OCI-LY7 (cell line): ENCODE data around the gene DNAH8. TPM values are rescaled to one million over a fixed set of nuclear protein-coding genes. Genes with fewer than 3 reads are reported as not detected.

Experiments used
- BruUV-seq: library from RNA; stranded (reverse); fragments of 400-500 nt; replicated peaks from 2 replicates; lab custom pipeline; 2021; lab: Mats Ljungman, UMichigan
- CTCF ChIA-PET: fragments of 300-600 bp; sonication (Branson Sonifier 250); formaldehyde crosslinking; loops from one replicate; lab custom pipeline; 2022; ENCODE audit warnings: antibody characterized with exemption; ENCODE audit not compliant: unreplicated experiment; lab: Charles Lee
- POLR2A ChIA-PET: fragments of 300-600 bp; sonication (Branson Sonifier 250); formaldehyde crosslinking; loops from one replicate; lab custom pipeline; 2022; ENCODE audit warnings: antibody characterized with exemption; lab: Charles Lee
- DNase-seq: peaks from one replicate; pipeline ENCODE4 v3.0.0-alpha.2; 2015; ENCODE audit warnings: low spot score
- H2AFZ ChIP-seq: fragments of 200-600 bp; sonication (generic), shearing (Covaris generic); 2 replicates; pipeline ENCODE4 v1.6.1; 2014; ENCODE audit warnings: mild to moderate bottlenecking, antibody characterized with exemption, low read length, moderate library complexity
- H3K27ac ChIP-seq: fragments of 200-600 bp; sonication (generic); 2 replicates; pipeline ENCODE4 v1.5.1; 2014; ENCODE audit warnings: mixed run types, low read depth, mild to moderate bottlenecking, moderate library complexity, low read length, inconsistent platforms; ENCODE audit not compliant: poor library complexity, severe bottlenecking
- H3K36me3 ChIP-seq: fragments of 200-600 bp; sonication (generic); 2 replicates; pipeline ENCODE4 v1.6.1; 2014; ENCODE audit warnings: mild to moderate bottlenecking, antibody characterized with exemption, low read length, moderate library complexity, mixed read lengths; ENCODE audit not compliant: insufficient read depth
- H3K4me1 ChIP-seq: fragments of 200-600 bp; sonication (generic); 2 replicates; pipeline ENCODE4 v1.5.1; 2014; ENCODE audit warnings: mild to moderate bottlenecking, low read length; ENCODE audit not compliant: insufficient read depth, poor library complexity, severe bottlenecking
- H3K4me2 ChIP-seq: fragments of 200-600 bp; sonication (generic); 2 replicates; pipeline ENCODE4 v1.6.1; 2014; ENCODE audit warnings: mild to moderate bottlenecking, low read length
- H3K4me3 ChIP-seq: fragments of 200-600 bp; sonication (generic); 2 replicates; pipeline ENCODE4 v1.5.1; 2014; ENCODE audit warnings: mild to moderate bottlenecking, low read depth, low read length; ENCODE audit not compliant: poor library complexity, severe bottlenecking
- H3K79me2 ChIP-seq: fragments of 200-600 bp; sonication (generic); 2 replicates; pipeline ENCODE4 v1.6.1; 2016; ENCODE audit warnings: low read depth, mild to moderate bottlenecking, low read length, moderate library complexity, mixed read lengths; ENCODE audit not compliant: insufficient read depth
- H3K9me2 ChIP-seq: fragments of 200-600 bp; sonication (generic); 2 replicates; pipeline ENCODE4 v1.6.1; 2016; ENCODE audit warnings: mild to moderate bottlenecking, low read length, mixed read lengths; ENCODE audit not compliant: insufficient read depth
- H3K9me3 ChIP-seq: fragments of 200-600 bp; sonication (generic); 2 replicates; pipeline ENCODE4 v1.6.1; 2014; ENCODE audit warnings: mild to moderate bottlenecking, mixed run types, low read length, mixed read lengths
- H4K20me1 ChIP-seq: fragments of 200-600 bp; sonication (generic); 2 replicates; pipeline ENCODE4 v1.6.1; 2014; ENCODE audit warnings: mild to moderate bottlenecking, antibody characterized with exemption, low read length, moderate library complexity, mixed read lengths; ENCODE audit not compliant: insufficient read depth
- EZH2phosphoT487 ChIP-seq: fragments of 200-600 bp; sonication (generic); IDR thresholded peaks from 2 replicates; pipeline ENCODE4 v1.6.1; 2018; ENCODE audit warnings: low read depth, borderline replicate concordance, mild to moderate bottlenecking, mixed run types, antibody characterized with exemption, low read length, moderate library complexity, mixed read lengths
- intact Hi-C: fragments of 100-400 bp; cut with micrococcal nuclease; formaldehyde crosslinking; loops from one replicate; pipeline ENCODE4 v1.10.0; 2022; ENCODE audit not compliant: unreplicated experiment
- total RNA-seq, 2 experiments: library from RNA; depleted of rRNA in 1 of 2; stranded (reverse); fragments of >200 nt in 1 of 2; shearing (Covaris generic) in 1 of 2; gene quantifications; 2 replicates each; pipeline ENCODE4 v1.2.3, GENCODE V29; 2014 to 2022
- TF ChIP-seq, protein P1 (sequence below): fragments of 200-600 bp; sonication (generic); conservative IDR thresholded peaks from 2 replicates; pipeline ENCODE4 v1.5.1; 2014; ENCODE audit warnings: mild to moderate bottlenecking, antibody characterized with exemption, low read length, moderate library complexity, mixed read lengths

DNAH8 gene
- total RNA-seq, 2 experiments from 2014 or later, result not detected

DNA sequence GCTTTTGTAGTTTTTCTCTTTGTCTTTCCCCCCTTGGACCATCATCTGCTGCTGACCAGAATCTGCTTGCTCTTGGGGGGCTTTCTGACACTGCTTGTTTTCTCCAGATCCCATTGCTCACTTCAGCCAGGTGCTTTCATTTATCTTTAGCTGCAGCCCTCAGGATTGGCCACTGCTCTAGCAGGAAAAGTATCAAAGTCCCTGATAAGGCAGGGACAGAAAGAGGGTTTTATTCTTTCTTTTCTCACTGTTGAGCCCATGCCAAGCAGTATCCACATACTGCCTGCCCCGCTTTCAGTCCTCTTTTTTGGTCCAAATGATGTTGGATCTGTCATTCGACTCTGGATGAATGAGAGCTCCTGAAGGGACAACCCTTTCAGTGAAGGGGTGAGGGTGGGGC is 141.4 kb downstream of the DNAH8 start:
- H3K9me3 ChIP-seq, result no peaks in the 10 kb centered on the region
- no peaks in the 10 kb centered on the region for H3K9me2 ChIP-seq
- H3K4me2 ChIP-seq, result no peak overlapping the region
- CTCF ChIA-PET, result no interaction called here
- POLR2A ChIA-PET, result no interaction called here
- TF ChIP-seq, protein P1, sequence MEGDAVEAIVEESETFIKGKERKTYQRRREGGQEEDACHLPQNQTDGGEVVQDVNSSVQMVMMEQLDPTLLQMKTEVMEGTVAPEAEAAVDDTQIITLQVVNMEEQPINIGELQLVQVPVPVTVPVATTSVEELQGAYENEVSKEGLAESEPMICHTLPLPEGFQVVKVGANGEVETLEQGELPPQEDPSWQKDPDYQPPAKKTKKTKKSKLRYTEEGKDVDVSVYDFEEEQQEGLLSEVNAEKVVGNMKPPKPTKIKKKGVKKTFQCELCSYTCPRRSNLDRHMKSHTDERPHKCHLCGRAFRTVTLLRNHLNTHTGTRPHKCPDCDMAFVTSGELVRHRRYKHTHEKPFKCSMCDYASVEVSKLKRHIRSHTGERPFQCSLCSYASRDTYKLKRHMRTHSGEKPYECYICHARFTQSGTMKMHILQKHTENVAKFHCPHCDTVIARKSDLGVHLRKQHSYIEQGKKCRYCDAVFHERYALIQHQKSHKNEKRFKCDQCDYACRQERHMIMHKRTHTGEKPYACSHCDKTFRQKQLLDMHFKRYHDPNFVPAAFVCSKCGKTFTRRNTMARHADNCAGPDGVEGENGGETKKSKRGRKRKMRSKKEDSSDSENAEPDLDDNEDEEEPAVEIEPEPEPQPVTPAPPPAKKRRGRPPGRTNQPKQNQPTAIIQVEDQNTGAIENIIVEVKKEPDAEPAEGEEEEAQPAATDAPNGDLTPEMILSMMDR, result no peak
- no peak for TF ChIP-seq EZH2phosphoT487
- intact Hi-C loops, result no loop called here
- no peaks in the 10 kb centered on the region for H4K20me1 ChIP-seq
- no TSS peak for BruUV-seq
- no peaks in the 10 kb centered on the region for H3K79me2 ChIP-seq
- H3K4me3 ChIP-seq, result no peak overlapping the region
- no peaks in the 10 kb centered on the region for H3K36me3 ChIP-seq
- no peak overlapping the region for H3K27ac ChIP-seq
- H3K4me1 ChIP-seq, result no peaks in the 10 kb centered on the region
- H2AFZ ChIP-seq, result no peak overlapping the region
- no peak for DNase-seq

GRCh38 chr6:38857815-38858214 is 142.7 kb downstream of the DNAH8 start:
- H3K4me2 ChIP-seq, result no peak overlapping the region
- H4K20me1 ChIP-seq, result no peaks in the 10 kb centered on the region
- H3K4me1 ChIP-seq, result no peaks in the 10 kb centered on the region
- intact Hi-C loops, result no loop called here
- TF ChIP-seq, protein P1, result no peak
- TF ChIP-seq EZH2phosphoT487, result no peak
- ChIA-PET POLR2A (no interaction called here), CTCF (no interaction called here)
- no peaks in the 10 kb centered on the region for H3K9me2 ChIP-seq
- no peaks in the 10 kb centered on the region for H3K79me2 ChIP-seq
- no peak overlapping the region for H3K27ac ChIP-seq
- no peak for DNase-seq
- no peaks in the 10 kb centered on the region for H3K36me3 ChIP-seq
- H3K4me3 ChIP-seq, result no peak overlapping the region
- BruUV-seq, result no TSS peak
- H2AFZ ChIP-seq, result no peak overlapping the region
- no peaks in the 10 kb centered on the region for H3K9me3 ChIP-seq

- Histone ChIP-seq H2AFZ (no peak overlapping the region), H3K4me1 (no peaks in the 10 kb centered on the region), H3K4me3 (no peak overlapping the region), H3K4me2 (no peak overlapping the region), H3K36me3 (no peaks in the 10 kb centered on the region), H3K9me2 (no peaks in the 10 kb centered on the region), H4K20me1 (no peaks in the 10 kb centered on the region), H3K27ac (no peak overlapping the region), H3K79me2 (no peaks in the 10 kb centered on the region), H3K9me3 (no peaks in the 10 kb centered on the region)
- CTCF ChIA-PET, result interaction anchor here (0.5 kb wide), 1 partner anchor 370 kb away, joined by 3 read pairs; no protein-coding TSS in a partner anchor
- intact Hi-C loops, result no loop called here
- TF ChIP-seq, protein P1, result no peak
- no peak for TF ChIP-seq EZH2phosphoT487
- BruUV-seq, result no TSS peak
- POLR2A ChIA-PET, result interaction anchor here (1.0 kb wide), 1 partner anchor 49 kb away, joined by 3 read pairs; no protein-coding TSS in a partner anchor
- no peak for DNase-seq
Measured at GRCh38 chr6:38860041-38860440, 144.9 kb downstream of the DNAH8 start.
